ENCODE results near the gene ITPKB.
"Not testable (repeated sequence)": the region's sequence is repeated elsewhere in the genome, so short reads cannot be mapped to it uniquely, and the experiment has no call there.

The ITPKB gene

GRCh38 chr1:226730071-226730470 is 9.0 kb downstream of the ITPKB start:
- DNase-seq: no peak

- no peak for DNase-seq
These were observed 10.6 kb downstream of the ITPKB start for GRCh38 chr1:226728448-226728847.

DNA sequence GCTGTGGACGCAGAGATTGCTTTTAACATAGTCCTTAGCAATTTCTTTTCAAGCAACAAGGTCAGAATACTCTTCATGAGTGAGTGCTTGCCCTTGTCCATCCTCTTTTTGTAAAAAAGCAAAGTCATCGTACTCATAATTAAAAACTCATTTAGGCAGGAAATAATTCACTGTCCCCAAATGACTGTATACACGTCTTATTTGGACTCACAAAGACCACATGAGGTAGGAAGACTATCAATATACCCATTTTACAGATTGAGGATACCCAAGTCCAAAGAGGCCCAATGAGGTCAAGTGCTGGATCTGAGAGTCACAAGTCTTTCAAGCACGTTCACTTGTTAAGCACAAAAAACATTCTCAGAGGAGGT is 13.2 kb downstream of the ITPKB start:
- DNase-seq: no peak

DNA sequence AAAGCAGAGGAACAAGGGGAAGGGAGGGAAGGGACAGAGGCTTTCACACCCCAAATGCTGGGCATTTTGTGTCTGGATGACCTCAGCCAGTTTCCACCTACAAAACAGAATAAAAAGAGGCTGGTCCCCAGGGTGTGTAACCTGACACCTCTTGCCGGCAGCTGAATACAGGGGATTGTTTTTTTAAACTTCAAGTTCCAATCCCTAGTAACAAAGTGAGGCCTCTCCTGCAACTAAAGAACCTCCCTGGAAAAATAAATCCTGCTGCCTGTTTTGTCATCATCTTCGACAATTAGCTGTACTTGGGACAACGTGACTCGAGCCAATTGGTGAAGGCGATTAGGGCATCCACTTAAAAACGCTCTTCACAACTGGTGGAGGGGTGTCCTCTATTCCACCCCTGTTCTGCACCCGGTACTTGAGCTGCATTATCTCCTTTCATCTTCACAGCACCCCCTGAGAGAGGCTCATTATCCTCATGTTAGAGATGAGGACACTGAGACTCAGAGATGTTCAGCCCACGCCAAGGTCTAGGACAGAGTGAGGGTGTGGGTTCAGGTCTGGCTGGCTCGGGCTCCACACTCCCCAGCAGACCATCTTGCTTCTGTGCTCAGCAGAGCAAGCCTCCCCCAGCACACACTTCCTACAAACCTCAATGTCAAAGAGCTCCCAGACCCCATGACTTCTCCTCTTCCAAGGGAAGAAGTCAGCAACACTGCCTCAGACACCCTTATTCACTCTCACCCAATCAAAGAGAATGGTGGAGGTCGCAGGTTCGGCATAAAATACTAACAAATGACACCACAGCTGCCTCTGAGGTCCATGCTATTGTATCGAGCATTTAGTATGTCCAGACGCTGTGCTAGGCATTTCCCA is 15.2 kb downstream of the ITPKB start:
- DNase-seq: peak; percentile 67

- no peak for DNase-seq
These were observed 16.0 kb downstream of the ITPKB start for GRCh38 chr1:226722901-226723656.

DNA sequence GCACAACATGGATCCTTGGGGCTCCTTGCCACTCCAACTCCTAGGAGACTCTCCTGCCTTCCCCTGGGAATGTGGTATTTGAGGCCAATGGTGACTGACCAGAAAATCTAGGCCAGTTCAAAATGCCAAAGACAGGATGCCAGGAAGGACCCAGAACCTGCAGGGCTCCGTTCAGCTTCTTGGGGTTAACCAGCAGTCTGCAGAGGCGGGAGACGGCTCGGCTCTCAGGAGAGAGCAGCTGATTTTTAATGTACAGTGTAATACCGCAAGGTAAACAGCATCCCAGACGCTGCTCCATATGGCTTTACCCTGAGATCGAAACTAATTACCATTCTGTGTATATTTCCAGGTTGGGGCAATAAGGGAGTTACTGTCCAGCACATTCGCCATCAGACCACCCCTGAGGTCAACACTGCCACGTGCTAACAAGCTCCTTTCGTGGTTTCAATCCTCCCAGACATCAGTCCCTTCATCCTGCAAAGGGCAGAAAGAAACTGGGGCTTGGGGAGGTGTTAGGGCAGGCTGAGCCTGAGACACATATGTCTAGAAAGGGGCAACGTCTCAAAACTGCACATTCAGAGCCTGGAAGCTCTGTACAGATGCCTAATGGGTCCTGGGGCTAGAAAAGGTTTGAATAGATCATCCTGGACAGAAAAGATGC is 16.7 kb downstream of the ITPKB start:
- DNase-seq: no peak

DNA sequence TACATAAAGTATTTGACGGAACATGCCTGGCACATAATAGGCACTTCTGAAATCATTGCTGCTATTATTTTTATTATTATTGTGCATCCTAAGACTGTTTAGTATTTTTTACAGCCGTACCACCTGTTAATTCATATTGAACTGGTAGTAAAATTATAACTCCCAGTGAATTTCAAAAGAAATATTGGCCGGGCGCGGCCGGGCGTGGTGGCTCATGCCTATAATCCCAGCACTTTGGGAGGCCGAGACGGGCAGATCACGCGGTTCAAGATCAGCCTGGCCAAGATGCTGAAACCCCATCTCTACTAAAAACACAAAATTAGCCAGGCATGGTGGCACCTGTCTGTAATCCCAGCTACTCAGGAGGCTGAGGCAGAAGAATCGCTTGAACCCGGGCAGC is 18.5 kb downstream of the ITPKB start:
- DNase-seq: not testable (repeated sequence)

DNA sequence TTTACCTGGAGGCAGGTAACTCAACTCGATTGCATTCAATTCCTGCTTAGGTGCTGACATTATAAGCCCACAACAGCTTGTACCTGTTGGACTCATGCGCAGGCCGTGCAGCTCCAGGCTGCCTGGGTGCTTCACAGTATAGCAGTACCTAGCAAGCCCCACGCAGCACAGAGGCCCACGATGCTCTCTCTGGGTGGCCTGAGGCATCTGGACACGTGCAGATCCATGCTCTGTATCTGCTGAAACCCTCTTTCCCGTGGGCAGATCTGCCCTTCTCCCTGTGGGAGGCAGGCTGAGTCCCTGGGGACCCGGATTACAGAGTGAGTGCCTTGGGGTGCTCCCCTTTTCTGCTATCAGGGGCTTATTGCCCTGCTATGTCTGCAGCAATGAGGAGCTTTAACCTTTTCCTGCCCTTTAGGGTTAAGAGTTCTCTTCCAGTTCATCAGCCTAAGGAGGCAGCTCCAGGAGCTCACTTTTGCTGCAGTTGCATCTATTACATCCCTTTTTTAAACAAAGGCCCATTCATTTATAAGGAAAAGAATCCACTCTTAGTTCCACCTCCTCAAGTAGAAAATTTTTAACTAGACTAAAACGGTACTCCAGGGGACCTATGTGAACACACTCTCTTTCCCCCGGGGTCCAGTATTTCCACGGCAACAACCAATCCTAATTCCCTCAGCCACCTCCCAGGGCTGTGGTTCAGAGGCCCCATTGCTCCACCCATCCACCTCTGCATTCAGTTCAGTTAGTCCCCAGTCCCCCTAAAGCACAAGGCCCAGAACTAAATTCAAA is 19.3 kb downstream of the ITPKB start:
- DNase-seq: no peak

DNA sequence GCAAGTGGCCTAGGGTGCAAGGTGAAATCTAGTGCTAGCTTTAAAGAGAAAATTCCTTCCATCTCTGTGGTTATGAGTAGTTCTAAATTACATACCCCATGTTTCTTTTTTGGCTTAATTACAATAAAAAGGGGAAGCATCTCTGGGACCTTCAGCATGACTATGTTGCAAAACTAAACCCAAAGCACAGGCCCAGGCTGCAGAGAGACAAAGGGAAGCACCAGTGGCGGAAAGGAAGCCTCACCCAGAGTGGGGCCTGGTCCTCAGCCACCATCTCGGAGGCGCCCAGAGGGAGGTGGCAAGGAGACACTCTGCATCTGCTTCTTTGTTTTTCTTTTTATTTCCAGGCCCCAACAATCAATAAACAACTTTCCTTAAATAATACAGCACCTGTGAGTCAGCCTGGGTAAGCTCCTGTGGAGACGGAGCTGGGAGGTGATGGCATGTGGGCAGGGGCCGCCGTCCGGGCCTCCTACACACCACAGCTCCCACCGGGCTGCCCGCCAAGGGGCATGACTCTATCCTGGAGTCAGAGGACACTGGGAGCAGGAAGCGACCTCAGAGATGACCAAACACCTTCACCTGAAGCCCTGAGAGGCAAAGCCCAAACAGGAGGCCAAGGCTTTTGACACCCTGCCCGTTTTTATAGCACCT is 21.7 kb downstream of the ITPKB start:
- no peak for DNase-seq

DNA sequence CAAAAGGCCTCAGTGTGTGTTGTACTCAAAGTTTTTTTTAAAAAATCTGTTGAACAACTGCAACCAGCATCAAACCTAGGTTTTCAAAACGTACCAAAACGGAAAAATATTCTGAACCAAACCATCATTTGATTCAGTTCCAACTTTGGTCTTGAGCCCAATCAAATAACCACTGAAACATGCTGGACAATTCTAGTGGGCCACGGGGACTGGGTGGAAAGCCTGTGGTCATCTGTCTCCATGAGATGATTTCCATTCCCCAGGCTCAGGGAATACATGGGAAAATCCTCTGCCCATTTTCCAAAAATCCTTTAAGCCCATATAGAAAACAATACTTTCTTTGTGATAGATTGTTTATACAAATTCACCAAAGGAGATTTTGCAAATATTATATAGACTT is 22.5 kb downstream of the ITPKB start:
- no peak for DNase-seq

DNA sequence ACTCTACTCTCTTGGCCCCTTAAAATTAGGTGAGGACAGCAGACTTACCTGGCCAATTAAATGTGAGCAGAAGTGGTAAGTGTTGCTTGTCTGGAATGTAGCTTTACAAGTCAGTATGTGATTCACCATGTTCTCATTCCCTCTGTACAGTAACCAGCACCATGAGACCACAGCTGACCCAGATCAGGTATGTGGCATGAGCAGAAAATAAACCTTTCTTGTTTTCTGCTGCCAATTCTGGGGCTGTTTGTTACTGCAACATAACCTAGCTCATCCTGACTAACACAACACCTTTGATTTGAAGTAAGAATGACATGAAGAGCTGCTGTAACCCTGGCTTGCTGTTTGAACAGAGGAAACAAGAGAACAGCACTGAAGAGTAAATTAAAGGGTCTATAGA is 24.9 kb downstream of the ITPKB start:
- DNase-seq: no peak

GRCh38 chr1:226712742-226713419 is 26.2 kb downstream of the ITPKB start:
- DNase-seq: no peak

GRCh38 chr1:226711976-226712741 is 26.9 kb downstream of the ITPKB start:
- no peak for DNase-seq

- DNase-seq: no peak
These were observed 28.6 kb downstream of the ITPKB start for GRCh38 chr1:226710501-226710900.

- DNase-seq: no peak
These were observed 29.1 kb downstream of the ITPKB start for GRCh38 chr1:226709953-226710352.

GRCh38 chr1:226708967-226709396 is 30.1 kb downstream of the ITPKB start:
- no peak for DNase-seq

- DNase-seq: no peak
These were observed 30.7 kb downstream of the ITPKB start for GRCh38 chr1:226708342-226708780.

DNA sequence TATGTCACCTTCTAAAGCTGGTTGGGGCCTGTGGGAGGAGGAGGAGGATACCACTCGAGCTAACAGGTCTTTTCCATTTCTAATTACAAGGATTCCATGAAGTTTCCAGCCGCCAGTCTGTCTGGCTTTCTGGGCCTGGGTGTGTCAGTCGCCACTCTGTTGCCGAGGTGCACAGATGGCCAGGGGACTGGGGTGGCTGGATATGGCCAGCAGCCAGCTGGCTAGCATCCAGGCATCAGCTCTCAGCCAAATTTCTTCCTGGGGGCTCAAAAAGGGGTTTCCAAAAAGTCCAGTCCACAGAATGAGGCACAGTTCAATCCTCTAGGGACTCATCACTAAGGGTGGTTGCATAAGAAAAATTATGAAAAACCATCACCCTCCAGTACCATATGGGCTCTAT is 32.4 kb downstream of the ITPKB start:
- no peak for DNase-seq

GRCh38 chr1:226704169-226704937 is 34.7 kb downstream of the ITPKB start:
- DNase-seq: no peak
